ENCODE data around the gene RBPMS2.

DNA sequence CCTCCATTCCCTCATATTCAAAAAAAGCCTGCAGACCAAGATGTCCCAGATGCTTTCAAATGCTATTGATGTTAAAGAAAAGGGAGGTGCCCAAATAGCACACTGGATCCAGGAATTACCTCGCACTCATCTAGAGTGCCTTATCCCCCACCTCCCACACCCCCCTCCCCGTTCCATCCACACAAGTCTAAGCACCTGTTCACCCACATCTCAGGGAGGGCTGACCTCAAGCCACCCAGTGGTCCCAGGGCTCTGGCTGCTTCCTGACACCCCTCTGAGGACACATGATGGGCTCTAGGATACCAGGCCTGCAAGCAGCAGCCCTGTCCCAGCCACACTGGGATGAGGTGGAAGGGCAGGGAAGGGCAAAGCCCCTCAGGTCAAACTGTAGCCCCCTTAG lies 4.8 kb downstream of the RBPMS2 start:
- TF ChIP-seq, protein P1, sequence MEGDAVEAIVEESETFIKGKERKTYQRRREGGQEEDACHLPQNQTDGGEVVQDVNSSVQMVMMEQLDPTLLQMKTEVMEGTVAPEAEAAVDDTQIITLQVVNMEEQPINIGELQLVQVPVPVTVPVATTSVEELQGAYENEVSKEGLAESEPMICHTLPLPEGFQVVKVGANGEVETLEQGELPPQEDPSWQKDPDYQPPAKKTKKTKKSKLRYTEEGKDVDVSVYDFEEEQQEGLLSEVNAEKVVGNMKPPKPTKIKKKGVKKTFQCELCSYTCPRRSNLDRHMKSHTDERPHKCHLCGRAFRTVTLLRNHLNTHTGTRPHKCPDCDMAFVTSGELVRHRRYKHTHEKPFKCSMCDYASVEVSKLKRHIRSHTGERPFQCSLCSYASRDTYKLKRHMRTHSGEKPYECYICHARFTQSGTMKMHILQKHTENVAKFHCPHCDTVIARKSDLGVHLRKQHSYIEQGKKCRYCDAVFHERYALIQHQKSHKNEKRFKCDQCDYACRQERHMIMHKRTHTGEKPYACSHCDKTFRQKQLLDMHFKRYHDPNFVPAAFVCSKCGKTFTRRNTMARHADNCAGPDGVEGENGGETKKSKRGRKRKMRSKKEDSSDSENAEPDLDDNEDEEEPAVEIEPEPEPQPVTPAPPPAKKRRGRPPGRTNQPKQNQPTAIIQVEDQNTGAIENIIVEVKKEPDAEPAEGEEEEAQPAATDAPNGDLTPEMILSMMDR (conservative IDR thresholded peaks at IDR 0.05 in 1 of 2, IDR thresholded peaks at IDR 0.05 in 1 of 2; ENCODE audit: extremely low read depth in 1 of 2, insufficient read depth in 1 of 2, low read depth in 1 of 2, low read length in 2 of 2), result no peak
- TF ChIP-seq EZH2 (IDR thresholded peaks at IDR 0.05; ENCODE audit: borderline replicate concordance, low read length), result no peak
